MM.1S (cell line): ENCODE data around the gene SLC27A2.

Experiments
- DNase-seq: peaks from one replicate; pipeline ENCODE4 v3.0.0-alpha.2; 2015
- H2AFZ ChIP-seq: fragments of 300-600 bp; sonication (generic); 2 replicates; pipeline ENCODE4 v1.6.0; 2016; ENCODE audit warnings: antibody characterized with exemption, low read length
- H3F3A ChIP-seq: fragments of 300-600 bp; sonication (generic); 2 replicates; pipeline ENCODE4 v1.6.1; 2016; ENCODE audit warnings: mild to moderate bottlenecking, antibody characterized with exemption, low read length, moderate library complexity, mixed read lengths; ENCODE audit not compliant: insufficient read depth
- H3K27ac ChIP-seq: fragments of 300-600 bp; sonication (generic); 2 replicates; pipeline ENCODE4 v1.5.1; 2016; ENCODE audit warnings: mild to moderate bottlenecking, low read length
- H3K27me3 ChIP-seq: fragments of 300-600 bp; sonication (generic); replicated peaks from 2 replicates; pipeline ENCODE4 v1.6.0; 2016; ENCODE audit warnings: low read length; ENCODE audit not compliant: insufficient read depth
- H3K36me3 ChIP-seq: fragments of 300-600 bp; sonication (generic); replicated peaks from 2 replicates; pipeline ENCODE4 v1.6.1; 2016; ENCODE audit warnings: mild to moderate bottlenecking, low read length, mixed read lengths; ENCODE audit not compliant: insufficient read depth
- H3K4me1 ChIP-seq: fragments of 300-600 bp; sonication (generic); 2 replicates; pipeline ENCODE4 v1.6.1; 2016; ENCODE audit warnings: low read length, mixed read lengths
- H3K4me2 ChIP-seq: fragments of 300-600 bp; sonication (generic); 2 replicates; pipeline ENCODE4 v1.6.0; 2016; ENCODE audit warnings: low read depth, low read length
- H3K4me3 ChIP-seq: fragments of 300-600 bp; sonication (generic); 2 replicates; pipeline ENCODE4 v1.5.1; 2016; ENCODE audit warnings: low read length, mixed read lengths
- H3K79me2 ChIP-seq: fragments of 300-600 bp; sonication (generic); 2 replicates; pipeline ENCODE4 v1.6.1; 2016; ENCODE audit warnings: mixed run types, low read length, mixed read lengths
- H3K9ac ChIP-seq: fragments of 300-600 bp; sonication (generic); 2 replicates; pipeline ENCODE4 v1.6.1; 2016; ENCODE audit warnings: low read length, mixed read lengths
- H3K9me2 ChIP-seq: fragments of 300-600 bp; sonication (generic); replicated peaks from 2 replicates; pipeline ENCODE4 v1.6.1; 2016; ENCODE audit warnings: mild to moderate bottlenecking, low read length, mixed read lengths; ENCODE audit not compliant: insufficient read depth
- H3K9me3 ChIP-seq: fragments of 300-600 bp; sonication (generic); replicated peaks from 2 replicates; pipeline ENCODE4 v1.6.1; 2016; ENCODE audit warnings: mild to moderate bottlenecking, low read length, mixed read lengths; ENCODE audit not compliant: insufficient read depth
- H4K20me1 ChIP-seq: fragments of 300-600 bp; sonication (generic); 2 replicates; pipeline ENCODE4 v1.6.1; 2016; ENCODE audit warnings: mild to moderate bottlenecking, low read length, moderate library complexity, mixed read lengths; ENCODE audit not compliant: insufficient read depth
- EZH2 ChIP-seq: fragments of 300-600 bp; sonication (generic); optimal IDR thresholded peaks from 2 replicates; pipeline ENCODE3; 2017; ENCODE audit warnings: low read depth, mild to moderate bottlenecking, antibody characterized with exemption, low read length, mixed read lengths
- EZH2phosphoT487 ChIP-seq: fragments of 300-600 bp; sonication (generic); IDR thresholded peaks from 2 replicates; pipeline ENCODE4 v1.6.1; 2018; ENCODE audit warnings: antibody characterized with exemption, low read length
- TF ChIP-seq, protein P1 (sequence below): fragments of 300-600 bp; sonication (generic); IDR thresholded peaks from 2 replicates; pipeline ENCODE4 v1.5.1; 2016; ENCODE audit warnings: antibody characterized with exemption, low read length, mixed read lengths

Gene SLC27A2

DNA sequence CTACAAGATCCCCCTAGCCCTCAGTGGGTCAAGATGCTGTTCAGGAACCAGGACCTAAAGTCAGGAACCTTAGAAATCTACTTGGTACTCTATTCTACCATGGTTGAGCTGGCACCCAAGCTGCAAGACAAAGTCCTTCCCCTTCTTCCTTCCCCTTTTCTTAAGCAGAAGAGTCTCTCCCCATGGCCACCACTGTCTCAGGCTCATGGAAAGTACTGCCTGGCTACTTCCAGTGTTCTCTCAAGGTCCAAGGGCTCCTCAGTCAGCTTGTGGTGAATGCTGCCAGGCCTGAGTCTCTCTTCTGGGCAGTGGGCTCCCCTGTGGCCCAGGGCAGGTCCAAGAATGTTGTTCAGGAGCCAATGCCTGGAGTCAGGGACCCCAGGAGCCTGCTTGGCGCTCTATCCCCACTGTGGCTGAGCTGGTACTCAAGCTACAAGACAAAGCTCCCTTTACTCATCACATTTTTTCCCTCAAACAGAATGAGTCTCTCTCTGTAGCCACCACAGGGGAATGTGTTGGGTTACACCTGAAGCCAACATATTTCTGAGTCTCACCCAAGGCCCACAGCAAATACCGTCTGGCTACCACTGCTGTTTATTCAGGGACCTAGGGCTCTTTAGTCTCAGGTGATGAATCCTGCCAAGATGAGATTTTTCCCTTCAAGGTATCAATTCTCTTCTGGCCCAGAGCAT lies 18.1 kb upstream of the SLC27A2 start:
- no peaks in the 10 kb centered on the region for H3K36me3 ChIP-seq
- no peak overlapping the region for H3K4me2 ChIP-seq
- H3K9ac ChIP-seq: no peak overlapping the region
- no peaks in the 10 kb centered on the region for H3F3A ChIP-seq
- H3K27ac ChIP-seq: no peak overlapping the region
- no peaks in the 10 kb centered on the region for H3K79me2 ChIP-seq
- TF ChIP-seq EZH2phosphoT487 (no peak), EZH2 (no peak)
- TF ChIP-seq, protein P1, sequence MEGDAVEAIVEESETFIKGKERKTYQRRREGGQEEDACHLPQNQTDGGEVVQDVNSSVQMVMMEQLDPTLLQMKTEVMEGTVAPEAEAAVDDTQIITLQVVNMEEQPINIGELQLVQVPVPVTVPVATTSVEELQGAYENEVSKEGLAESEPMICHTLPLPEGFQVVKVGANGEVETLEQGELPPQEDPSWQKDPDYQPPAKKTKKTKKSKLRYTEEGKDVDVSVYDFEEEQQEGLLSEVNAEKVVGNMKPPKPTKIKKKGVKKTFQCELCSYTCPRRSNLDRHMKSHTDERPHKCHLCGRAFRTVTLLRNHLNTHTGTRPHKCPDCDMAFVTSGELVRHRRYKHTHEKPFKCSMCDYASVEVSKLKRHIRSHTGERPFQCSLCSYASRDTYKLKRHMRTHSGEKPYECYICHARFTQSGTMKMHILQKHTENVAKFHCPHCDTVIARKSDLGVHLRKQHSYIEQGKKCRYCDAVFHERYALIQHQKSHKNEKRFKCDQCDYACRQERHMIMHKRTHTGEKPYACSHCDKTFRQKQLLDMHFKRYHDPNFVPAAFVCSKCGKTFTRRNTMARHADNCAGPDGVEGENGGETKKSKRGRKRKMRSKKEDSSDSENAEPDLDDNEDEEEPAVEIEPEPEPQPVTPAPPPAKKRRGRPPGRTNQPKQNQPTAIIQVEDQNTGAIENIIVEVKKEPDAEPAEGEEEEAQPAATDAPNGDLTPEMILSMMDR: no peak
- H3K4me1 ChIP-seq: no peaks in the 10 kb centered on the region
- H3K9me3 ChIP-seq: no peaks in the 10 kb centered on the region
- DNase-seq: no peak
- no peaks in the 10 kb centered on the region for H3K9me2 ChIP-seq
- no peaks in the 10 kb centered on the region for H4K20me1 ChIP-seq
- no peaks in the 10 kb centered on the region for H3K27me3 ChIP-seq
- no peak overlapping the region for H2AFZ ChIP-seq
- no peak overlapping the region for H3K4me3 ChIP-seq

DNA sequence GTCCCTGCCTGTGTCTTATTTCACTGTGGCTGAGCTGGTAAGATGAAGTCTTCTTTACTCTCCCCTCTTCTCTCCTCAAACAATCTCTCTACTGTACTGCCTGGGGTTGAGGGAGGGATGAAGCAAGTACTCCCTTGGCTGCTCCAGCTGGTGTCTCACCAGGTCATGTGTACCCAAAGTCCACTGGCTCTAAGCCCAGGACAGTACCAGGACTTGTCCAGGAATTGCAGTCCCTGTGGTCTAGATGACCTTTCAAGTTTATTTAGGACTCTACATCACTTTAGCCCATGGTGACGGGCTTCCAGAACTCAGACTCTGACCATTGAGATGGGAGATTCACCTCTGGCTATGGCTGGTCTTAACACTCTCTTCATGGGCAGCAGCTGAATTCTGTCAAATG lies 17.5 kb upstream of the SLC27A2 start:
- Histone ChIP-seq H3K27ac (no peak overlapping the region), H3K9me3 (no peaks in the 10 kb centered on the region), H3K27me3 (no peaks in the 10 kb centered on the region), H3K36me3 (no peaks in the 10 kb centered on the region), H3K4me1 (no peaks in the 10 kb centered on the region), H3F3A (no peaks in the 10 kb centered on the region), H3K9ac (no peak overlapping the region), H2AFZ (no peak overlapping the region), H4K20me1 (no peaks in the 10 kb centered on the region), H3K9me2 (no peaks in the 10 kb centered on the region), H3K79me2 (no peaks in the 10 kb centered on the region), H3K4me3 (no peak overlapping the region), H3K4me2 (no peak overlapping the region)
- no peak for DNase-seq
- TF ChIP-seq EZH2phosphoT487: no peak
- no peak for TF ChIP-seq EZH2

DNA sequence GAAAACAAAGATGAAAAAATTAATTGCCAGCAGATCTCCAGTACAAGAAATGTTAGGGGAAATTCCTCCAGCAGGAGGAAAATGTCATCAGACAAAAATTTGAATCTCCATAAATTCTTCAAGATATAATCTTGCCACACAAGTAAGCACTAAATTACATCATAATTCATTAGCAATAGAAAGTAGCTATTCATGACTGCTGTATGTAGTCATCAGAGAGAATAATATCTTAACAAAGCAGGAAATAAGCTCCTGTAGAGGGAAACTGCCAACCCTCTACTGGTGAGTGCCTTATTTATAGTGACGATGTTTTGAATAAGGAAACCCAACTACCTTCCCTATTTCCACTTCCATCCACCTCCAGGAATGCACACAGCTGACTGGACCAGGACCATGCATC lies 15.8 kb upstream of the SLC27A2 start:
- no peak for DNase-seq
- H3K4me2 ChIP-seq: no peak overlapping the region

DNA sequence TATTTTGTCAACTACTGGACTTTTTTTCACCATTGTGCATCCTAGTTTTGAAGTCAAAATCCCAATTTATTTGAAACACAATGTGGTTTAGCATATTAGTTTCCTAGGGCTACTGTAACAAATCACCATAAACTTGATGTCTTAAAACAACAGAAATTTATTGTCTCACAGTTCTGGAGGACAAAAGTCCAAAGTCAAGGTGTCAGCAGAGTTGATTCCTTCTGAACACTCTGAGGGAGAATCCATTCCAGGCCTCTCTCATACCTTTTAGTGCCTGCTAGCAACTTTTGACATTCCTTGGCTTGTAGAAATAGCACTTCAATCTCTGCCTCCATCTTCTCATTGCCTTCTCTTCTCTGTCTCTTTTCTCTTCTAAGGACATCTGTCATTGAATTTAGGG lies 14.9 kb upstream of the SLC27A2 start:
- no peaks in the 10 kb centered on the region for H3K27me3 ChIP-seq

More for the DNA sequence above, 15.8 kb upstream of the SLC27A2 start:
- Histone ChIP-seq H2AFZ (no peak overlapping the region), H3K9ac (no peak overlapping the region), H3K4me1 (no peaks in the 10 kb centered on the region), H4K20me1 (no peaks in the 10 kb centered on the region), H3K27ac (no peak overlapping the region), H3K9me3 (no peaks in the 10 kb centered on the region), H3K79me2 (no peaks in the 10 kb centered on the region), H3K4me3 (no peak overlapping the region), H3K9me2 (no peaks in the 10 kb centered on the region), H3K36me3 (no peaks in the 10 kb centered on the region), H3K27me3 (no peaks in the 10 kb centered on the region), H3F3A (no peaks in the 10 kb centered on the region)
- TF ChIP-seq EZH2phosphoT487 (no peak), EZH2 (no peak)
- TF ChIP-seq, protein P1: no peak

More for the DNA sequence above, 14.9 kb upstream of the SLC27A2 start:
- no peaks in the 10 kb centered on the region for H3K4me1 ChIP-seq
- no peaks in the 10 kb centered on the region for H3F3A ChIP-seq
- no peak overlapping the region for H3K9ac ChIP-seq
- H2AFZ ChIP-seq: no peak overlapping the region
- H3K27ac ChIP-seq: no peak overlapping the region
- TF ChIP-seq EZH2: no peak
- no peak for TF ChIP-seq EZH2phosphoT487
- TF ChIP-seq, protein P1: no peak
- DNase-seq: no peak
- H3K4me2 ChIP-seq: no peak overlapping the region
- H3K4me3 ChIP-seq: no peak overlapping the region
- H3K9me2 ChIP-seq: no peaks in the 10 kb centered on the region
- no peaks in the 10 kb centered on the region for H3K79me2 ChIP-seq
- no peaks in the 10 kb centered on the region for H3K36me3 ChIP-seq
- no peaks in the 10 kb centered on the region for H4K20me1 ChIP-seq
- H3K9me3 ChIP-seq: no peaks in the 10 kb centered on the region
